ENCODE data around the gene GRM8. TPM values are rescaled to one million over a fixed set of nuclear protein-coding genes. Genes with fewer than 3 reads are reported as not detected.

The GRM8 gene
- total and polyA plus RNA-seq, 10 of the 15 experiments (the other 5 are each of a cell fraction or from before 2014, with no cell fraction given) = 0.33 to 7.1 (median 0.45) TPM; not detected in 2

DNA sequence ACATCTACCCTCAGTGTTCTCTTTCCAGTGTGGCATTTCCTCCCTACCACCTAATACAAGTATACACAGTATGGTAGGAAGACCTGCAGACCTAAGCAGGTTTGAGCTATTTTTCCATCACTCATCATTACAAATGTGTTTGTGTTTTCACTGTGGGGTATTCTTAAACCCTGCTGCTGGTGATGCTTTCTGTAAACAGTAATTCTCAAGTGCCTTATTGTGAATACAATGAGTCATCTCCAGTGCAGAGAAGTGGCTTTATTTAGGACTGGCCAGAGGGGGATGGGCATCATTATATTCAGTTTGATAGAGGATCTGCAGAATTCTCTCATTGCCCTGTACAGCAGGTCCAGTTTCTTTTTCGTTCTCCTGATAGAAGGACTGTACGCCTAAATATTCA is 63.7 kb downstream of the GRM8 start (continued):
- TF ChIP-seq ZNF687 (IDR thresholded peaks at IDR 0.05) = no peak
- no peak for TF ChIP-seq HDGF (IDR thresholded peaks at IDR 0.05)
- no peak for TF ChIP-seq NFIC (IDR thresholded peaks at IDR 0.05; ENCODE audit: low read depth, low read length)
- no peak for TF ChIP-seq NR2C1 (IDR thresholded peaks at IDR 0.05)

- H3K27ac ChIP-seq (ENCODE audit: control insufficient read depth, insufficient read depth) = no peak overlapping the region
- no peaks in the 10 kb centered on the region for H3K4me1 ChIP-seq (ENCODE audit: control insufficient read depth, insufficient read depth, low read length)
- DNase-seq (ENCODE audit: low read depth, low spot score) = no peak
- BruUV-seq (replicated peaks) = no TSS peak
- in situ Hi-C loops (cut with MboI) (no loop called here), intact Hi-C loops (cut with micrococcal nuclease; ENCODE audit: unreplicated experiment) (no loop called here)
- no peak for ATAC-seq
- H3K36me3 ChIP-seq (ENCODE audit: control insufficient read depth in 2 of 2, insufficient read depth in 2 of 2, low read length in 1 of 2) = no peaks in the 10 kb centered on the region
- SMC1A ChIA-PET (ENCODE audit: uncharacterized antibody, unreplicated experiment) = no interaction called here
- H3K4me2 ChIP-seq (ENCODE audit: control insufficient read depth, insufficient read depth) = no peak overlapping the region
- RAD21 ChIA-PET (ENCODE audit: unreplicated experiment) = no interaction called here
- H3K79me2 ChIP-seq (ENCODE audit: control insufficient read depth, insufficient read depth, low read length) = no peaks in the 10 kb centered on the region
- POLR2A ChIA-PET = no interaction called here
- H2AFZ ChIP-seq (ENCODE audit: control insufficient read depth, low read depth, low read length) = no peak overlapping the region
- no peak for FAIRE-seq
- no peaks in the 10 kb centered on the region for H4K20me1 ChIP-seq (ENCODE audit: control insufficient read depth, insufficient read depth)
- H3K27me3 ChIP-seq (replicated peaks in 1 of 2; ENCODE audit: control insufficient read depth in 2 of 2, insufficient read depth in 2 of 2, low read length in 1 of 2) = no peaks in the 10 kb centered on the region; a peak in 2 of 4 replicates
- no peak overlapping the region for H3K4me3 ChIP-seq
- H3K9me3 ChIP-seq (replicated peaks; ENCODE audit: control insufficient read depth, insufficient read depth, low read length) = no peaks in the 10 kb centered on the region
- CTCF ChIA-PET = no interaction called here
- WGBS (ENCODE audit: insufficient coverage, insufficient replicate concordance, low lambda C conversion rate, missing lambda C conversion rate) = 95% methylated on average over 1 of the region's 1 CpG
- no peak overlapping the region for H3K9ac ChIP-seq (ENCODE audit: control insufficient read depth, insufficient read depth, low read length)
- TF ChIP-seq ZNF687 (IDR thresholded peaks at IDR 0.05) (no peak), RELA (IDR thresholded peaks at IDR 0.05; ENCODE audit: borderline replicate concordance, partially characterized antibody) (no peak), KAT2A (conservative IDR thresholded peaks at IDR 0.05; ENCODE audit: control insufficient read depth, low read depth, low read length) (no peak), FOS (IDR thresholded peaks at IDR 0.05; ENCODE audit: borderline replicate concordance, extremely low read depth, insufficient read length) (no peak), CREM (IDR thresholded peaks at IDR 0.05; ENCODE audit: low read depth) (no peak), IKZF2 (IDR thresholded peaks at IDR 0.05) (no peak)
- TF ChIP-seq, protein P1, sequence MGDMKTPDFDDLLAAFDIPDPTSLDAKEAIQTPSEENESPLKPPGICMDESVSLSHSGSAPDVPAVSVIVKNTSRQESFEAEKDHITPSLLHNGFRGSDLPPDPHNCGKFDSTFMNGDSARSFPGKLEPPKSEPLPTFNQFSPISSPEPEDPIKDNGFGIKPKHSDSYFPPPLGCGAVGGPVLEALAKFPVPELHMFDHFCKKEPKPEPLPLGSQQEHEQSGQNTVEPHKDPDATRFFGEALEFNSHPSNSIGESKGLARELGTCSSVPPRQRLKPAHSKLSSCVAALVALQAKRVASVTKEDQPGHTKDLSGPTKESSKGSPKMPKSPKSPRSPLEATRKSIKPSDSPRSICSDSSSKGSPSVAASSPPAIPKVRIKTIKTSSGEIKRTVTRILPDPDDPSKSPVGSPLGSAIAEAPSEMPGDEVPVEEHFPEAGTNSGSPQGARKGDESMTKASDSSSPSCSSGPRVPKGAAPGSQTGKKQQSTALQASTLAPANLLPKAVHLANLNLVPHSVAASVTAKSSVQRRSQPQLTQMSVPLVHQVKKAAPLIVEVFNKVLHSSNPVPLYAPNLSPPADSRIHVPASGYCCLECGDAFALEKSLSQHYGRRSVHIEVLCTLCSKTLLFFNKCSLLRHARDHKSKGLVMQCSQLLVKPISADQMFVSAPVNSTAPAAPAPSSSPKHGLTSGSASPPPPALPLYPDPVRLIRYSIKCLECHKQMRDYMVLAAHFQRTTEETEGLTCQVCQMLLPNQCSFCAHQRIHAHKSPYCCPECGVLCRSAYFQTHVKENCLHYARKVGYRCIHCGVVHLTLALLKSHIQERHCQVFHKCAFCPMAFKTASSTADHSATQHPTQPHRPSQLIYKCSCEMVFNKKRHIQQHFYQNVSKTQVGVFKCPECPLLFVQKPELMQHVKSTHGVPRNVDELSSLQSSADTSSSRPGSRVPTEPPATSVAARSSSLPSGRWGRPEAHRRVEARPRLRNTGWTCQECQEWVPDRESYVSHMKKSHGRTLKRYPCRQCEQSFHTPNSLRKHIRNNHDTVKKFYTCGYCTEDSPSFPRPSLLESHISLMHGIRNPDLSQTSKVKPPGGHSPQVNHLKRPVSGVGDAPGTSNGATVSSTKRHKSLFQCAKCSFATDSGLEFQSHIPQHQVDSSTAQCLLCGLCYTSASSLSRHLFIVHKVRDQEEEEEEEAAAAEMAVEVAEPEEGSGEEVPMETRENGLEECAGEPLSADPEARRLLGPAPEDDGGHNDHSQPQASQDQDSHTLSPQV (IDR thresholded peaks at IDR 0.05) = no peak
These were observed 65.0 kb downstream of the GRM8 start for GRCh38 chr7:127187740-127188139.

Data from GM12878 (cell line).